GM23338 (cell line): Measurements from ENCODE around the gene PTPRN2. TPM values are rescaled to one million over a fixed set of nuclear protein-coding genes. Genes with fewer than 3 reads are reported as not detected.

ENCODE experiments used
- ATAC-seq: fragments of 200-7000 bp; cut with Tn5 transposase; 3 replicates; pipeline ENCODE4 v1.9.1; 2020
- DNase-seq: peaks from one replicate; pipeline ENCODE4 v3.0.0-alpha.2; 2015; ENCODE audit warnings: low spot score
- H2AFZ ChIP-seq: fragments of 200-600 bp; sonication (generic); 2 replicates; pipeline ENCODE4 v1.8.0; 2016; ENCODE audit warnings: antibody characterized with exemption, mild to moderate bottlenecking, moderate library complexity
- H3F3A ChIP-seq: fragments of 200-600 bp; sonication (generic); replicated peaks from 2 replicates; pipeline ENCODE4 v1.8.0; 2017; ENCODE audit warnings: antibody characterized with exemption, mixed run types, low read depth
- H3K27ac ChIP-seq: fragments of 200-600 bp; sonication (generic); 2 replicates; pipeline ENCODE4 v1.6.1; 2016; ENCODE audit warnings: low read depth
- H3K27me3 ChIP-seq: fragments of 200-600 bp; sonication (generic); 2 replicates; pipeline ENCODE4 v1.8.0; 2016; ENCODE audit warnings: mild to moderate bottlenecking, mixed run types, moderate library complexity; ENCODE audit not compliant: insufficient read depth
- H3K36me3 ChIP-seq: fragments of 200-600 bp; sonication (generic); 2 replicates; pipeline ENCODE4 v1.8.0; 2016; ENCODE audit warnings: mild to moderate bottlenecking; ENCODE audit not compliant: insufficient read depth
- H3K4me1 ChIP-seq: fragments of 200-600 bp; sonication (generic); 2 replicates; pipeline ENCODE4 v1.8.0; 2016; ENCODE audit warnings: mild to moderate bottlenecking, moderate library complexity; ENCODE audit not compliant: insufficient read depth
- H3K4me2 ChIP-seq: fragments of 200-600 bp; sonication (generic); 2 replicates; pipeline ENCODE4 v1.7.1; 2017; ENCODE audit warnings: mixed run types
- H3K4me3 ChIP-seq: fragments of 200-600 bp; sonication (generic); 2 replicates; pipeline ENCODE4 v1.6.1; 2016; ENCODE audit warnings: mixed run types
- H3K79me2 ChIP-seq: fragments of 200-600 bp; sonication (generic); replicated peaks from 2 replicates; pipeline ENCODE4 v1.8.0; 2017; ENCODE audit warnings: mild to moderate bottlenecking; ENCODE audit not compliant: insufficient read depth
- H3K9me2 ChIP-seq: fragments of 200-600 bp; sonication (generic); 2 replicates; pipeline ENCODE4 v1.8.0; 2017; ENCODE audit not compliant: insufficient read depth
- H4K20me1 ChIP-seq: fragments of 200-600 bp; sonication (generic); replicated peaks from 2 replicates; pipeline ENCODE4 v1.8.0; 2017; ENCODE audit warnings: mild to moderate bottlenecking; ENCODE audit not compliant: insufficient read depth
- H3K27ac Mint-ChIP-seq: 2 replicates; pipeline ENCODE4 v1.8.0; 2020; ENCODE audit warnings: inconsistent platforms, mild to moderate bottlenecking, moderate library complexity, mixed read lengths
- H3K27me3 Mint-ChIP-seq: 3 replicates; pipeline ENCODE4 v1.8.0; 2022; ENCODE audit warnings: low read depth, mild to moderate bottlenecking, moderate library complexity, mixed read lengths, inconsistent platforms; ENCODE audit not compliant: insufficient read depth, poor library complexity
- H3K36me3 Mint-ChIP-seq: 3 replicates; pipeline ENCODE4 v1.8.0; 2021; ENCODE audit warnings: low read depth, mild to moderate bottlenecking, inconsistent platforms, moderate library complexity, mixed read lengths
- H3K4me1 Mint-ChIP-seq: 3 replicates; pipeline ENCODE4 v1.8.0; 2020; ENCODE audit warnings: mild to moderate bottlenecking, inconsistent platforms, mixed read lengths
- H3K4me3 Mint-ChIP-seq: 3 replicates; pipeline ENCODE4 v1.8.0; 2021; ENCODE audit warnings: moderate library complexity, mild to moderate bottlenecking, inconsistent platforms, mixed read lengths
- H3K9me3 Mint-ChIP-seq: 3 replicates; pipeline ENCODE4 v1.8.0; 2020; ENCODE audit warnings: moderate library complexity, mild to moderate bottlenecking, inconsistent platforms, mixed read lengths
- CREB1 ChIP-seq: fragments of 250-450 bp; sonication (Bioruptor Pico); IDR thresholded peaks from 2 replicates; pipeline ENCODE4 v1.5.0; 2020; ENCODE audit warnings: low read depth, mild to moderate bottlenecking, moderate library complexity
- CTCF ChIP-seq, 2 experiments: fragments of 200-600 bp in 1 of 2; sonication (generic) in 1 of 2; conservative IDR thresholded peaks; 2 replicates each; pipeline versions ENCODE4 v1.5.1 to v1.6.1; 2016 to 2017; ENCODE audit warnings: antibody characterized with exemption in 2 of 2, low read depth in 2 of 2, mild to moderate bottlenecking in 2 of 2, moderate library complexity in 1 of 2
- EZH2 ChIP-seq: fragments of 200-600 bp; sonication (generic); IDR thresholded peaks from one replicate; pipeline ENCODE4 v1.8.0; 2017; ENCODE audit warnings: antibody characterized with exemption, mild to moderate bottlenecking, low read depth; ENCODE audit not compliant: unreplicated experiment
- EZH2phosphoT487 ChIP-seq: fragments of 200-600 bp; sonication (generic); IDR thresholded peaks from one replicate; pipeline ENCODE4 v1.8.1; 2018; ENCODE audit warnings: antibody characterized with exemption; ENCODE audit not compliant: unreplicated experiment
- JUNB ChIP-seq: IDR thresholded peaks from one replicate; pipeline ENCODE4 v1.6.1; 2016; ENCODE audit warnings: antibody characterized with exemption; ENCODE audit not compliant: unreplicated experiment
- NANOG ChIP-seq: IDR thresholded peaks from 2 replicates; pipeline ENCODE4 v1.6.1; 2016; ENCODE audit warnings: antibody characterized with exemption, borderline replicate concordance
- POLR2AphosphoS5 ChIP-seq: IDR thresholded peaks from 2 replicates; pipeline ENCODE4 v1.6.1; 2016; ENCODE audit warnings: antibody characterized with exemption, low read depth
- REST ChIP-seq: IDR thresholded peaks from one replicate; pipeline ENCODE4 v1.6.1; 2018; ENCODE audit warnings: antibody characterized with exemption; ENCODE audit not compliant: unreplicated experiment
- STAT1 ChIP-seq: IDR thresholded peaks from one replicate; pipeline ENCODE4 v1.6.1; 2016; ENCODE audit warnings: antibody characterized with exemption; ENCODE audit not compliant: unreplicated experiment
- ZNF462 ChIP-seq: fragments of 250-450 bp; sonication (Bioruptor Pico); IDR thresholded peaks from 2 replicates; pipeline ENCODE4 v1.5.0; 2020; ENCODE audit warnings: mild to moderate bottlenecking, moderate library complexity
- polyA plus RNA-seq: library from polyadenylated mRNA; unstranded; fragments of >200 nt; fragmentation: Nextera tagmentation; extraction: Ambion mirVana; gene quantifications from 2 replicates; pipeline ENCODE4 v1.2.1, GENCODE V29; 2016
- total RNA-seq: library from RNA; depleted of rRNA; stranded (reverse); fragments of >200 nt; shearing (Covaris generic); gene quantifications from 2 replicates; pipeline ENCODE4 v1.2.3, GENCODE V29; 2014

The PTPRN2 gene
- total and polyA plus RNA-seq, 2 experiments from 2014 or later = 0.87 to 4.0 TPM

GRCh38 chr7:157944734-157945291, 642.8 kb downstream of the PTPRN2 start:
- Mint-ChIP-seq H3K4me3 (no peak overlapping the region), H3K27ac (no peak overlapping the region), H3K9me3 (peaks cover 97% of the 10 kb centered on the region), H3K4me1 (no peaks in the 10 kb centered on the region), H3K27me3 (peaks cover 9% of the 10 kb centered on the region), H3K36me3 (peaks cover 65% of the 10 kb centered on the region)
- H2AFZ ChIP-seq = no peak overlapping the region
- no peaks in the 10 kb centered on the region for H3K79me2 ChIP-seq
- no peaks in the 10 kb centered on the region for H3K9me2 ChIP-seq
- H3K4me2 ChIP-seq = no peak overlapping the region
- DNase-seq = no peak
- no peaks in the 10 kb centered on the region for H3K27me3 ChIP-seq
- no peaks in the 10 kb centered on the region for H3K36me3 ChIP-seq
- H3K4me1 ChIP-seq = no peaks in the 10 kb centered on the region
- no peak for ATAC-seq
- no peak overlapping the region for H3K27ac ChIP-seq
- no peaks in the 10 kb centered on the region for H4K20me1 ChIP-seq
- TF ChIP-seq JUNB (no peak), STAT1 (no peak), CTCF (conservative IDR thresholded peaks at IDR 0.05; ENCODE audit: low read depth in 2 of 2) (no peak), CREB1 (CRISPR knock-in tag) (no peak), EZH2 (no peak), EZH2phosphoT487 (no peak), ZNF462 (CRISPR knock-in tag) (no peak), REST (no peak), POLR2AphosphoS5 (no peak), NANOG (no peak)
- no peaks in the 10 kb centered on the region for H3F3A ChIP-seq
- no peak overlapping the region for H3K4me3 ChIP-seq
